K562 (cell line): ENCODE measurements around the gene ZDHHC11. TPM values are rescaled to one million over a fixed set of nuclear protein-coding genes. Genes with fewer than 3 reads are reported as not detected.
A peak's percentile ranks its signal among the peaks of the same experiment; 100 is the strongest.

Source experiments
- ATAC-seq: fragments of 200-7000 bp; cut with Tn5 transposase; 3 replicates; pipeline ENCODE4 v1.9.1; 2020; ENCODE audit warnings: moderate library complexity
- BruUV-seq: library from RNA; stranded (reverse); fragments of 400-500 nt; replicated peaks from 2 replicates; lab custom pipeline; 2021; lab: Mats Ljungman, UMichigan
- CTCF ChIA-PET: fragments of 300-600 bp; formaldehyde crosslinking; extraction: SDS; loops from one replicate; lab custom pipeline; 2021; ENCODE audit warnings: low intra/inter-chr PET ratio; lab: Yijun Ruan, JAX
- POLR2A ChIA-PET: fragments of 300-600, 350-650 bp; sonication (Branson Sonifier 250); formaldehyde crosslinking; extraction: SDS; loops from one replicate; lab custom pipeline; 2021; ENCODE audit warnings: antibody characterized with exemption, inconsistent platforms; lab: Yijun Ruan, JAX
- DNase-seq, 4 experiments: peaks; one replicate each; pipeline versions ENCODE4 v3.0.0 to v3.0.0-alpha.2; 2011 to 2018; ENCODE audit warnings: low spot score in 3 of 4, mixed read lengths in 3 of 4; ENCODE audit errors: extremely low read depth in 1 of 4
- FAIRE-seq: peaks from 2 replicates; lab custom pipeline; 2011; peaks lifted over from hg19 to GRCh38; lab: Jason Lieb, UNC
- H2AFZ ChIP-seq: 2 replicates; pipeline ENCODE4 v1.6.0; 2011; ENCODE audit warnings: low read depth, low read length, control low read depth, inconsistent platforms
- H3K27ac ChIP-seq: fragments of 200-600 bp; 3 replicates; pipeline ENCODE4 v1.8.0; 2011; ENCODE audit warnings: low read depth, mild to moderate bottlenecking, control low read depth, inconsistent platforms, low read length, moderate library complexity, mixed read lengths; ENCODE audit errors: extremely low read depth
- H3K27me3 ChIP-seq, 2 experiments: fragments of 300-600 bp in 1 of 2; 2 replicates in 1 of 2; 3 replicates in 1 of 2; pipeline versions ENCODE4 v1.6.0 to v1.8.0; 2011; ENCODE audit warnings: inconsistent platforms in 2 of 2, low read length in 2 of 2, mild to moderate bottlenecking in 1 of 2, mixed read lengths in 1 of 2, moderate library complexity in 1 of 2; ENCODE audit not compliant: control insufficient read depth in 2 of 2, insufficient read depth in 2 of 2
- H3K36me3 ChIP-seq: fragments of 300-600 bp; 3 replicates; pipeline ENCODE4 v1.8.0; 2011; ENCODE audit warnings: mild to moderate bottlenecking, low read length, inconsistent platforms; ENCODE audit not compliant: control insufficient read depth, insufficient read depth
- H3K4me1 ChIP-seq, 2 experiments: fragments of 200-600 bp in 1 of 2; replicated peaks in 1 of 2; 2 replicates in 1 of 2; 3 replicates in 1 of 2; pipeline versions ENCODE4 v1.5.1 to v1.8.0; 2011; ENCODE audit warnings: inconsistent platforms in 2 of 2, low read length in 2 of 2, mild to moderate bottlenecking in 1 of 2, mixed read lengths in 1 of 2, moderate library complexity in 1 of 2; ENCODE audit not compliant: control insufficient read depth in 2 of 2, insufficient read depth in 2 of 2
- H3K4me2 ChIP-seq: 2 replicates; pipeline ENCODE4 v1.6.1; 2011; ENCODE audit warnings: low read length, control low read depth, inconsistent platforms, mixed read lengths; ENCODE audit not compliant: insufficient read depth
- H3K4me3 ChIP-seq: fragments of 200-600 bp; sonication (generic), shearing (Covaris generic); 2 replicates; pipeline ENCODE4 v1.5.1; 2016; ENCODE audit warnings: control low read depth, inconsistent platforms
- H3K79me2 ChIP-seq: fragments of 200-600 bp; 3 replicates; pipeline ENCODE4 v1.8.0; 2011; ENCODE audit warnings: low read length, inconsistent platforms; ENCODE audit not compliant: control insufficient read depth, insufficient read depth
- H3K9ac ChIP-seq, 2 experiments: 2 replicates each; pipeline versions ENCODE4 v1.6.0 to v1.6.1; 2011; ENCODE audit warnings: low read depth in 2 of 2, low read length in 2 of 2, control low read depth in 1 of 2, inconsistent platforms in 1 of 2, mild to moderate bottlenecking in 1 of 2, mixed read lengths in 1 of 2; ENCODE audit not compliant: insufficient read depth in 1 of 2
- H3K9me1 ChIP-seq: one replicate; pipeline ENCODE4 v1.6.0; 2011; ENCODE audit warnings: inconsistent platforms, mild to moderate bottlenecking, low read length, moderate library complexity; ENCODE audit not compliant: control insufficient read depth, insufficient read depth
- H3K9me3 ChIP-seq: replicated peaks from 2 replicates; pipeline ENCODE4 v1.5.1; 2011; ENCODE audit warnings: low read depth, low read length, inconsistent platforms; ENCODE audit not compliant: control insufficient read depth, insufficient read depth
- H4K20me1 ChIP-seq: replicated peaks from 2 replicates; pipeline ENCODE4 v1.6.1; 2011; ENCODE audit warnings: low read length, inconsistent platforms, mixed read lengths; ENCODE audit not compliant: control insufficient read depth, insufficient read depth
- NBN ChIP-seq: fragments of 450-650 bp; IDR thresholded peaks from 2 replicates; pipeline ENCODE4 v1.6.1; 2016; ENCODE audit warnings: low read depth, mild to moderate bottlenecking
- NFE2L1 ChIP-seq: fragments of 450-650 bp; IDR thresholded peaks from 2 replicates; pipeline ENCODE4 v1.6.1; 2016; ENCODE audit warnings: missing genetic modification characterization, low read depth, mild to moderate bottlenecking, missing compliant biosample characterization, moderate library complexity, borderline replicate concordance
- POLR2G ChIP-seq: fragments of 200-400 bp; formaldehyde crosslinking; IDR thresholded peaks from 2 replicates; pipeline ENCODE4 v1.6.1; 2017; ENCODE audit warnings: low read depth, mild to moderate bottlenecking, antibody characterized with exemption, low read length, moderate library complexity
- RBFOX2 ChIP-seq: fragments of 200-400 bp; formaldehyde crosslinking; IDR thresholded peaks from 2 replicates; pipeline ENCODE4 v1.6.1; 2017; ENCODE audit warnings: low read depth, mild to moderate bottlenecking, low read length, moderate library complexity
- RERE ChIP-seq: sonication (generic); formaldehyde crosslinking; IDR thresholded peaks from 2 replicates; pipeline ENCODE4 v1.8.0; 2023; ENCODE audit warnings: missing genetic modification reagents, mild to moderate bottlenecking, borderline replicate concordance
- SIN3A ChIP-seq, 2 experiments: fragments of 150-350 bp in 1 of 2; IDR thresholded peaks; 2 replicates each; pipeline ENCODE4 v1.6.1; 2011 to 2016; ENCODE audit warnings: borderline replicate concordance in 2 of 2, low read depth in 2 of 2, low read length in 2 of 2, mild to moderate bottlenecking in 2 of 2, moderate library complexity in 2 of 2; ENCODE audit not compliant: control insufficient read depth in 1 of 2
- U2AF2 ChIP-seq: fragments of 200-400 bp; formaldehyde crosslinking; optimal IDR thresholded peaks from 2 replicates; pipeline ENCODE3; 2017; ENCODE audit warnings: low read depth, mild to moderate bottlenecking, low read length
- ZBTB9 ChIP-seq: fragments of 450-650 bp; formaldehyde crosslinking; IDR thresholded peaks from 2 replicates; pipeline ENCODE4 v1.4.0; 2020; ENCODE audit warnings: mild to moderate bottlenecking, moderate library complexity
- ZNF316 ChIP-seq: fragments of 450-650 bp; IDR thresholded peaks from 2 replicates; pipeline ENCODE4 v1.6.1; 2016
- ZNF589 ChIP-seq: fragments of 200-800 bp; sonication (Bioruptor generic); IDR thresholded peaks from 2 replicates; pipeline ENCODE4 v1.6.1; 2016; ENCODE audit warnings: low read depth, missing genetic modification characterization, missing compliant biosample characterization
- ZNF644 ChIP-seq: fragments of 200-800 bp; sonication (Bioruptor generic); IDR thresholded peaks from 2 replicates; pipeline ENCODE4 v1.6.1; 2016; ENCODE audit warnings: low read depth, missing genetic modification characterization, missing compliant biosample characterization
- ZNF764 ChIP-seq: fragments of 250-450 bp; sonication (Bioruptor Pico); IDR thresholded peaks from 2 replicates; pipeline ENCODE4 v1.4.0; 2020; ENCODE audit warnings: low read depth, mild to moderate bottlenecking, moderate library complexity
- WGBS: fragments of 100-300 bp; shearing (Covaris generic); methylation state at CpG from one replicate; pipeline ENCODE4 v1.1.6; 2016; ENCODE audit warnings: low coverage, mixed read lengths; ENCODE audit not compliant: insufficient coverage; ENCODE audit errors: missing lambda C conversion rate; 5-methylcytosine and 5-hydroxymethylcytosine counted together
- in situ Hi-C: fragments of 300-500 bp; cut with MboI; formaldehyde crosslinking; loops from 4 replicates; pipeline ENCODE4 v1.15.0; 2018; ENCODE audit warnings: inconsistent platforms, mixed read lengths
- intact Hi-C: fragments of 100-400 bp; cut with micrococcal nuclease; formaldehyde crosslinking; loops from 2 replicates; pipeline ENCODE4 v1.14.2; 2022
- polyA plus RNA-seq, 8 experiments: library from polyadenylated mRNA; depleted of rRNA in 4 of 8; stranded (reverse) in 5 of 8; unstranded in 3 of 8; fragments of >200 nt; fragmentation: Nextera tagmentation in 2 of 8; fragmentation: Illumina TruSeq in 1 of 8; extraction: Ambion mirVana in 2 of 8; extraction: Trizol in 1 of 8; gene quantifications; 2 replicates each; pipeline versions ENCODE4 v1.2.1 to v1.2.3, GENCODE V29; 2011 to 2014; ENCODE audit warnings: inconsistent platforms in 1 of 8, missing spikeins in 1 of 8
- total RNA-seq, 7 experiments: library from RNA; depleted of rRNA in 6 of 7; stranded (reverse); fragments of >200 nt in 6 of 7; fragmentation: Illumina TruSeq in 2 of 7; extraction: Trizol in 2 of 7; gene quantifications; 2 replicates each; pipeline versions ENCODE4 v1.2.1 to v1.2.3, GENCODE V29; 2011 to 2021; ENCODE audit warnings: low replicate concordance in 1 of 7

Gene ZDHHC11
- total and polyA plus RNA-seq, 9 of the 15 experiments (the other 6 are each of a cell fraction or from before 2014, with no cell fraction given): 0.07 to 2.3 (median 0.52) TPM

- no peak overlapping the region for H3K4me3 ChIP-seq
- peaks cover 29% of the 10 kb centered on the region; the same call in 1 of the 2 replicates for H4K20me1 ChIP-seq
- H3K27me3 ChIP-seq: no peaks in the 10 kb centered on the region
- peaks cover 10 to 26% of the 10 kb centered on the region in 2 experiments; a peak in 4 of 5 replicates for H3K4me1 ChIP-seq
- no peaks in the 10 kb centered on the region for H3K9me1 ChIP-seq
- ATAC-seq: no peak
- no peak overlapping the region for H3K27ac ChIP-seq
- DNase-seq: no peak
- intact Hi-C loops (no loop called here), in situ Hi-C loops (no loop called here)
- H3K9me3 ChIP-seq: no peaks in the 10 kb centered on the region
- no peak for FAIRE-seq
- H3K36me3 ChIP-seq: peaks cover 100% of the 10 kb centered on the region
- 96% methylated on average over 13 of the region's 13 CpGs for WGBS
- H3K79me2 ChIP-seq: peaks cover 97% of the 10 kb centered on the region
- ChIA-PET CTCF (no interaction called here), POLR2A (interaction anchor here (0.6 to 1.5 kb wide), 3 partner anchors 14 to 231 kb away, joined by 3 to 5 read pairs (median 3); no protein-coding TSS in a partner anchor)
- BruUV-seq: no TSS peak
- no peak overlapping the region for H3K4me2 ChIP-seq
- TF ChIP-seq ZBTB9 (CRISPR knock-in tag) (no peak), ZNF644 (no peak), ZNF589 (CRISPR knock-in tag) (no peak), POLR2G (peak; percentile 63), RBFOX2 (peak; percentile 53), NBN (no peak), RERE (CRISPR knock-in tag) (no peak), SIN3A (IDR thresholded peaks at IDR 0.05; ENCODE audit: borderline replicate concordance in 2 of 2, control insufficient read depth in 1 of 2, low read depth in 2 of 2, low read length in 2 of 2) (no peak), ZNF316 (no peak), U2AF2 (no peak), ZNF764 (CRISPR knock-in tag) (no peak), NFE2L1 (tag) (no peak)
- H3K9ac ChIP-seq: no peak overlapping the region
- no peak overlapping the region for H2AFZ ChIP-seq
Observed at GRCh38 chr5:886036-886435, 35.2 kb upstream of the ZDHHC11 start.
